Activated gamma-delta T cell (primary cell): Measurements from ENCODE around the gene RAB27A.
"Not testable (repeated sequence)": the region's sequence is repeated elsewhere in the genome, so short reads cannot be mapped to it uniquely, and the experiment has no call there.

ENCODE experiments used
- DNase-seq: peaks from one replicate; lab custom pipeline; 2025; lab: John Stamatoyannopoulos, UW

RAB27A gene

GRCh38 chr15:55281517-55282228 lies 7.9 kb downstream of the RAB27A start:
- DNase-seq, result no peak

GRCh38 chr15:55280589-55280988 lies 9.0 kb downstream of the RAB27A start:
- DNase-seq, result not testable (repeated sequence)

- no peak for DNase-seq
These were observed 9.8 kb downstream of the RAB27A start for GRCh38 chr15:55279746-55280351.

GRCh38 chr15:55279100-55279745 lies 10.4 kb downstream of the RAB27A start:
- DNase-seq, result no peak

GRCh38 chr15:55277715-55278114 lies 11.9 kb downstream of the RAB27A start:
- no peak for DNase-seq

GRCh38 chr15:55277116-55277564 lies 12.5 kb downstream of the RAB27A start:
- DNase-seq, result no peak

- DNase-seq, result no peak
These were observed 13.3 kb downstream of the RAB27A start for GRCh38 chr15:55276324-55276723.

- DNase-seq, result no peak
These were observed 19.3 kb downstream of the RAB27A start for GRCh38 chr15:55270291-55270690.

- no peak for DNase-seq
These were observed 21.4 kb downstream of the RAB27A start for GRCh38 chr15:55268176-55268695.

GRCh38 chr15:55267401-55268175 lies 22.0 kb downstream of the RAB27A start:
- DNase-seq, result peak; percentile 26

- DNase-seq, result no peak
These were observed 23.1 kb downstream of the RAB27A start for GRCh38 chr15:55266547-55266946.

GRCh38 chr15:55260562-55261131 lies 29.0 kb downstream of the RAB27A start:
- DNase-seq, result no peak

- no peak for DNase-seq
These were observed 31.7 kb downstream of the RAB27A start for GRCh38 chr15:55257938-55258337.

- no peak for DNase-seq
These were observed 32.5 kb downstream of the RAB27A start for GRCh38 chr15:55257012-55257670.

- no peak for DNase-seq
These were observed 33.2 kb downstream of the RAB27A start for GRCh38 chr15:55256281-55257011.

- no peak for DNase-seq
These were observed 33.9 kb downstream of the RAB27A start for GRCh38 chr15:55255714-55256113.

GRCh38 chr15:55254916-55255679 lies 34.5 kb downstream of the RAB27A start:
- no peak for DNase-seq

GRCh38 chr15:55253580-55253979 lies 36.0 kb downstream of the RAB27A start:
- DNase-seq, result no peak

GRCh38 chr15:55252201-55252600 lies 37.4 kb downstream of the RAB27A start:
- not testable (repeated sequence) for DNase-seq

GRCh38 chr15:55250941-55251340 lies 38.7 kb downstream of the RAB27A start:
- DNase-seq, result no peak
